PC-3 (cell line): Measurements from ENCODE around the gene POLDIP3. TPM values are rescaled to one million over a fixed set of nuclear protein-coding genes. Genes with fewer than 3 reads are reported as not detected.
"Not testable (repeated sequence)": the region's sequence is repeated elsewhere in the genome, so short reads cannot be mapped to it uniquely, and the experiment has no call there.

ENCODE experiments used
- ATAC-seq: fragments of 200-7000 bp; cut with Tn5 transposase; 2 replicates; pipeline ENCODE4 v1.9.1; 2020; ENCODE audit warnings: mild to moderate bottlenecking, moderate library complexity
- BruUV-seq: library from RNA; stranded (reverse); fragments of 400-500 nt; replicated peaks from 2 replicates; lab custom pipeline; 2021; lab: Mats Ljungman, UMichigan
- CTCF ChIA-PET: fragments of 300-600 bp; sonication (Branson Sonifier 250); formaldehyde crosslinking; loops from one replicate; lab custom pipeline; 2022; ENCODE audit warnings: antibody characterized with exemption; lab: Charles Lee
- POLR2A ChIA-PET: fragments of 300-600 bp; sonication (Branson Sonifier 250); formaldehyde crosslinking; loops from one replicate; lab custom pipeline; 2022; ENCODE audit warnings: antibody characterized with exemption; ENCODE audit not compliant: unreplicated experiment; lab: Charles Lee
- DNase-seq: peaks from one replicate; pipeline ENCODE4 v3.0.0-alpha.2; 2015
- H2AFZ ChIP-seq: fragments of 300-600 bp; sonication (generic); 2 replicates; pipeline ENCODE4 v1.6.0; 2016; ENCODE audit warnings: antibody characterized with exemption, low read length
- H3F3A ChIP-seq: fragments of 300-600 bp; sonication (generic); one replicate; pipeline ENCODE4 v1.6.0; 2017; ENCODE audit warnings: antibody characterized with exemption, low read length, control low read depth, mild to moderate bottlenecking; ENCODE audit not compliant: unreplicated experiment
- H3K27ac ChIP-seq: fragments of 300-600 bp; sonication (generic); 2 replicates; pipeline ENCODE4 v1.5.1; 2016; ENCODE audit warnings: mild to moderate bottlenecking, low read length
- H3K27me3 ChIP-seq: fragments of 300-600 bp; sonication (generic); 2 replicates; pipeline ENCODE4 v1.6.1; 2016; ENCODE audit warnings: low read length, mixed read lengths
- H3K36me3 ChIP-seq: fragments of 300-600 bp; sonication (generic); 2 replicates; pipeline ENCODE4 v1.6.1; 2016; ENCODE audit warnings: low read depth, mixed run types, low read length, mixed read lengths
- H3K4me1 ChIP-seq: fragments of 300-600 bp; sonication (generic); 2 replicates; pipeline ENCODE4 v1.5.1; 2016; ENCODE audit warnings: low read length; ENCODE audit not compliant: insufficient read depth
- H3K4me2 ChIP-seq: fragments of 300-600 bp; sonication (generic); 2 replicates; pipeline ENCODE4 v1.6.0; 2016; ENCODE audit warnings: low read length
- H3K4me3 ChIP-seq: fragments of 300-600 bp; sonication (generic); 2 replicates; pipeline ENCODE4 v1.5.1; 2016; ENCODE audit warnings: mild to moderate bottlenecking, low read length, mixed read lengths
- H3K79me2 ChIP-seq: fragments of 300-600 bp; sonication (generic); 2 replicates; pipeline ENCODE4 v1.6.1; 2017; ENCODE audit warnings: low read length, mixed read lengths
- H3K9ac ChIP-seq: fragments of 300-600 bp; sonication (generic); 2 replicates; pipeline ENCODE4 v1.6.0; 2016; ENCODE audit warnings: mild to moderate bottlenecking, low read length
- H3K9me2 ChIP-seq: fragments of 300-600 bp; sonication (generic); replicated peaks from 2 replicates; pipeline ENCODE4 v1.6.1; 2016; ENCODE audit warnings: mixed run types, low read length, mixed read lengths
- H3K9me3 ChIP-seq: fragments of 300-600 bp; sonication (generic); 2 replicates; pipeline ENCODE4 v1.6.1; 2016; ENCODE audit warnings: low read length, mixed read lengths
- H4K20me1 ChIP-seq: fragments of 300-600 bp; sonication (generic); 2 replicates; pipeline ENCODE4 v1.6.1; 2016; ENCODE audit warnings: low read length, mixed read lengths
- CTCF ChIP-seq: fragments of 300-600 bp; sonication (generic); conservative IDR thresholded peaks from 2 replicates; pipeline ENCODE4 v1.5.1; 2017; ENCODE audit warnings: antibody characterized with exemption, low read depth, mild to moderate bottlenecking, low read length
- EZH2 ChIP-seq: fragments of 300-600 bp; sonication (generic); IDR thresholded peaks from one replicate; pipeline ENCODE4 v1.6.1; 2017; ENCODE audit warnings: antibody characterized with exemption, mild to moderate bottlenecking, low read length; ENCODE audit not compliant: unreplicated experiment
- EZH2phosphoT487 ChIP-seq: fragments of 300-600 bp; sonication (generic); IDR thresholded peaks from 2 replicates; pipeline ENCODE4 v1.6.1; 2018; ENCODE audit warnings: mild to moderate bottlenecking, antibody characterized with exemption, low read length, borderline replicate concordance
- intact Hi-C: fragments of 100-400 bp; cut with micrococcal nuclease; formaldehyde crosslinking; loops from 2 replicates; pipeline ENCODE4 v1.9.0; 2023
- total RNA-seq: library from RNA; depleted of rRNA; stranded (reverse); fragments of >200 nt; gene quantifications from 2 replicates; pipeline ENCODE4 v1.2.3, GENCODE V29; 2014

POLDIP3 gene
- total RNA-seq, 1 experiment from 2014 or later, result 32.4 TPM

GRCh38 chr22:42564699-42565098 lies 50.0 kb downstream of the POLDIP3 start:
- H3K4me3 ChIP-seq, result no peak overlapping the region
- H3K9ac ChIP-seq, result no peak overlapping the region
- intact Hi-C loops, result no loop called here
- ChIA-PET CTCF (no interaction called here), POLR2A (no interaction called here)
- TF ChIP-seq CTCF, result no peak
- no peak for TF ChIP-seq EZH2
- no peak for TF ChIP-seq EZH2phosphoT487
- H3K27ac ChIP-seq, result no peak overlapping the region
- no peaks in the 10 kb centered on the region for H3K36me3 ChIP-seq
- no TSS peak for BruUV-seq
- H2AFZ ChIP-seq, result no peak overlapping the region
- H3K4me1 ChIP-seq, result no peaks in the 10 kb centered on the region
- H4K20me1 ChIP-seq, result no peaks in the 10 kb centered on the region
- no peaks in the 10 kb centered on the region for H3K9me3 ChIP-seq
- H3K4me2 ChIP-seq, result no peak overlapping the region
- no peaks in the 10 kb centered on the region for H3F3A ChIP-seq
- no peaks in the 10 kb centered on the region for H3K79me2 ChIP-seq
- DNase-seq, result no peak
- H3K9me2 ChIP-seq, result no peaks in the 10 kb centered on the region
- no peak for ATAC-seq
- no peaks in the 10 kb centered on the region for H3K27me3 ChIP-seq

GRCh38 chr22:42563943-42564342 lies 50.7 kb downstream of the POLDIP3 start:
- H3K27ac ChIP-seq, H3K36me3 ChIP-seq, H4K20me1 ChIP-seq, intact Hi-C loops, H3K4me2 ChIP-seq, ATAC-seq, DNase-seq, H2AFZ ChIP-seq, BruUV-seq, H3K27me3 ChIP-seq, H3K79me2 ChIP-seq, H3K4me1 ChIP-seq, H3K9ac ChIP-seq, CTCF ChIA-PET, H3K9me2 ChIP-seq, POLR2A ChIA-PET, H3K9me3 ChIP-seq, H3K4me3 ChIP-seq, H3F3A ChIP-seq: not testable (repeated sequence)

- CTCF ChIA-PET, result no interaction called here
- Histone ChIP-seq H3K9me2 (no peaks in the 10 kb centered on the region), H3K27me3 (no peaks in the 10 kb centered on the region), H3F3A (no peaks in the 10 kb centered on the region), H3K4me3 (no peak overlapping the region), H3K9me3 (no peaks in the 10 kb centered on the region), H2AFZ (no peak overlapping the region), H3K4me2 (no peak overlapping the region), H3K27ac (no peak overlapping the region), H4K20me1 (no peaks in the 10 kb centered on the region), H3K36me3 (no peaks in the 10 kb centered on the region), H3K79me2 (no peaks in the 10 kb centered on the region), H3K9ac (no peak overlapping the region), H3K4me1 (no peaks in the 10 kb centered on the region)
- intact Hi-C loops, result no loop called here
- POLR2A ChIA-PET, result no interaction called here
- no peak for DNase-seq
- ATAC-seq, result no peak
- TF ChIP-seq EZH2 (no peak), EZH2phosphoT487 (no peak), CTCF (no peak)
- no TSS peak for BruUV-seq
Measured at GRCh38 chr22:42562684-42563083, 52.0 kb downstream of the POLDIP3 start.
